ENCODE results near the gene TRAK2. TPM values are rescaled to one million over a fixed set of nuclear protein-coding genes. Genes with fewer than 3 reads are reported as not detected.
A peak's percentile ranks its signal among the peaks of the same experiment; 100 is the strongest.

TRAK2 gene
- total RNA-seq, 1 donor from 2014 or later: 66.5 TPM

DNA sequence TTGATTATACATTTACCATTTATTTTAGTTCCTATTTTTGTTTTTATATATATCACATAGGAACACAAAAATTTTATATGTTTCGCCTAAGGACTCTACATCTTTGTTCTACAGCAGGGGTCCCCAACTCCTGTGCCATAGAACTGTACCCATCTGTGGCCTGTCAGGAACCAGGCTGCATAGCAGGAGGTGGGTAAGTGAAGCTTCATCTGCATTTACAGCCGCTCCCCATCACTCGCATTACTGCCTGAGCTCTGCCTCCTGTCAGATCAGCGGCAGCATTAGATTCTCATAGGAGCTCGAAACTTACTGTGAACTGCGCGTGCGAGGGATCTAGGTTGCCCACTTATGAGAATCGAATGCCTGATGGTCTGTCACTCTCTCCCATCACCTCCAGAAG is 25.3 kb downstream of the TRAK2 start:
- ATAC-seq (no peak), DNase-seq (no peak)
- TF ChIP-seq, protein P1, sequence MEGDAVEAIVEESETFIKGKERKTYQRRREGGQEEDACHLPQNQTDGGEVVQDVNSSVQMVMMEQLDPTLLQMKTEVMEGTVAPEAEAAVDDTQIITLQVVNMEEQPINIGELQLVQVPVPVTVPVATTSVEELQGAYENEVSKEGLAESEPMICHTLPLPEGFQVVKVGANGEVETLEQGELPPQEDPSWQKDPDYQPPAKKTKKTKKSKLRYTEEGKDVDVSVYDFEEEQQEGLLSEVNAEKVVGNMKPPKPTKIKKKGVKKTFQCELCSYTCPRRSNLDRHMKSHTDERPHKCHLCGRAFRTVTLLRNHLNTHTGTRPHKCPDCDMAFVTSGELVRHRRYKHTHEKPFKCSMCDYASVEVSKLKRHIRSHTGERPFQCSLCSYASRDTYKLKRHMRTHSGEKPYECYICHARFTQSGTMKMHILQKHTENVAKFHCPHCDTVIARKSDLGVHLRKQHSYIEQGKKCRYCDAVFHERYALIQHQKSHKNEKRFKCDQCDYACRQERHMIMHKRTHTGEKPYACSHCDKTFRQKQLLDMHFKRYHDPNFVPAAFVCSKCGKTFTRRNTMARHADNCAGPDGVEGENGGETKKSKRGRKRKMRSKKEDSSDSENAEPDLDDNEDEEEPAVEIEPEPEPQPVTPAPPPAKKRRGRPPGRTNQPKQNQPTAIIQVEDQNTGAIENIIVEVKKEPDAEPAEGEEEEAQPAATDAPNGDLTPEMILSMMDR (IDR thresholded peaks at IDR 0.05): no peak
- intact Hi-C loops (cut with DNase I): no loop called here
- Histone ChIP-seq H3K27ac (no peak overlapping the region), H3K36me3 (no peaks in the 10 kb centered on the region), H3K27me3 (ENCODE audit: low read depth) (no peaks in the 10 kb centered on the region), H3K9me3 (no peaks in the 10 kb centered on the region), H3K4me3 (no peak overlapping the region), H3K4me1 (peaks cover 19% of the 10 kb centered on the region)

GRCh38 chr2:201420442-201421113 is 30.7 kb downstream of the TRAK2 start:
- DNase-seq: no peak
- ATAC-seq: no peak
- no peak overlapping the region for H3K4me3 ChIP-seq
- peaks cover 29% of the 10 kb centered on the region for H3K4me1 ChIP-seq
- H3K9me3 ChIP-seq: no peaks in the 10 kb centered on the region
- peaks cover 3% of the 10 kb centered on the region for H3K36me3 ChIP-seq
- H3K27me3 ChIP-seq (ENCODE audit: low read depth): no peaks in the 10 kb centered on the region
- intact Hi-C loops (cut with DNase I): no loop called here
- TF ChIP-seq, protein P1 (IDR thresholded peaks at IDR 0.05): no peak
- H3K27ac ChIP-seq: no peak overlapping the region

- ATAC-seq (no peak), DNase-seq (no peak)
- intact Hi-C loops (cut with DNase I): no loop called here
- Histone ChIP-seq H3K4me1 (peaks cover 30% of the 10 kb centered on the region), H3K27me3 (ENCODE audit: low read depth) (no peaks in the 10 kb centered on the region), H3K4me3 (no peak overlapping the region), H3K27ac (no peak overlapping the region), H3K9me3 (no peaks in the 10 kb centered on the region), H3K36me3 (peaks cover 3% of the 10 kb centered on the region)
- TF ChIP-seq, protein P1 (IDR thresholded peaks at IDR 0.05): no peak
Measured at GRCh38 chr2:201419986-201420385, 31.3 kb downstream of the TRAK2 start.

DNA sequence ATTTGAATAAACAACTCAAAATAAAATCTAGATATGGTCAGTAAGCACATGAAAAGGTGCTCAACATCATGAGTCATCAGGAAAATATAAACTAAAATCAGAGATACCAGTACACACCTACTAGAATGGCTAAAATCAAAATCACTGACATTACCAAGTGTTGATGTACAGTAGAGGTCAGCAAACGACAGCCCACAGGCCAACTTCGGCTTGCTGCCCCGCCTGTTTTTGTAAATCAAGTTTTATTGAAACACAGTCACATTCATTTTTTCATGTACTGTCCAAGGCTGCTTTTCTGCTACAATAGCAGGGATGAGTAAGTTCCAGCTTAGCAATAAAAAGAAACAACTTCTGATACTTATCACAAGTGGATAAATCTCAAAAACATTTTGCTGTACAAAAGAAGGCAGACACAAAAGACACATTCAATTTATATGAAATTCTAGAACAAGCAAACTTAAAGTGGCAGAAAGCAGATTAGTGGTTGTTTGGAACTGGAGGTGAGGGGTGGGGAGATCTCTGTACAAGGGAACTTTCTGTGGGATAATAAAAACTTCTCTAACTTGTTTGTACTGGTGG is 32.1 kb downstream of the TRAK2 start:
- no peak overlapping the region for H3K4me3 ChIP-seq
- no peaks in the 10 kb centered on the region for H3K9me3 ChIP-seq
- H3K27ac ChIP-seq: no peak overlapping the region
- intact Hi-C loops (cut with DNase I): no loop called here
- peaks cover 3% of the 10 kb centered on the region for H3K36me3 ChIP-seq
- peaks cover 30% of the 10 kb centered on the region for H3K4me1 ChIP-seq
- TF ChIP-seq, protein P1 (IDR thresholded peaks at IDR 0.05): peak; percentile 22
- DNase-seq (no peak), ATAC-seq (peak in 1 of 2 donors; percentile 61)
- H3K27me3 ChIP-seq (ENCODE audit: low read depth): no peaks in the 10 kb centered on the region

DNA sequence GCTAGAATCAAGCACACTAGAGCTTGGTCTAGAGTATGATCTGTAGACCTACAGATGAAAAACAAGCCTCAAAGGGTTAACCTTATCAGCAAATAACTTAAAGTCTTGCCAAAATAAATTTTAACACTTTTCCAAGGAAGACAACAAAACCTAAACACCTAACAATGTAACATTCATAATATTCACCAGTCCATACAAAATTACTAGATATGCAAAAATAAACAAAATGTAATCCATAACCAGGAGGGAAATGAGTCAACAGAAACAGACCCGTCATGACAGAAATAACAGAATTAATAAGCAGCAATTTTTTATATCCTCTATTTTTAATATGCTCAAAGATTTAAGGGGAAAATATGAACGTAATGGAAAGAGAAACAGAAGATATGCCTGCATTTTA is 36.1 kb downstream of the TRAK2 start:
- DNase-seq (no peak), ATAC-seq (no peak)
- Histone ChIP-seq H3K36me3 (peaks cover 3% of the 10 kb centered on the region), H3K4me3 (no peak overlapping the region), H3K9me3 (no peaks in the 10 kb centered on the region), H3K27ac (no peak overlapping the region), H3K27me3 (ENCODE audit: low read depth) (no peaks in the 10 kb centered on the region), H3K4me1 (peaks cover 36% of the 10 kb centered on the region)
- TF ChIP-seq, protein P1 (IDR thresholded peaks at IDR 0.05): no peak
- intact Hi-C loops (cut with DNase I): no loop called here
